Esophagus muscularis mucosa (tissue), 4 donors: ENCODE data around the gene MYRF. TPM values are rescaled to one million over a fixed set of nuclear protein-coding genes. Genes with fewer than 3 reads are reported as not detected.
A peak's percentile ranks its signal among the peaks of the same experiment; 100 is the strongest.

Experiments
- DNase-seq: peaks from one replicate; pipeline ENCODE4 v3.0.0-alpha.2; 2017; ENCODE audit errors: extremely low spot score
- H3K27ac ChIP-seq, 4 donors: fragments of 200-600 bp; sonication (generic); replicated peaks in 1 of 4; 1 replicate in 3 of 4; 2 replicates in 1 of 4; pipeline ENCODE4 v1.5.1; 2016 to 2019; ENCODE audit warnings: mild to moderate bottlenecking in 1 of 4
- H3K27me3 ChIP-seq, 4 donors: fragments of 200-600 bp; sonication (generic); one replicate each; pipeline versions ENCODE4 v1.5.1 to v1.6.0; 2016 to 2019
- H3K36me3 ChIP-seq, 4 donors: fragments of 200-600 bp; sonication (generic); one replicate each; pipeline ENCODE4 v1.5.1; 2016 to 2019
- H3K4me1 ChIP-seq, 4 donors: fragments of 200-600 bp; sonication (generic); one replicate each; pipeline ENCODE4 v1.5.1; 2016 to 2019
- H3K4me3 ChIP-seq, 4 donors: fragments of 200-600 bp; sonication (generic); 1 replicate in 2 of 4; 2 replicates in 2 of 4; pipeline ENCODE4 v1.5.1; 2016 to 2019; ENCODE audit warnings: mild to moderate bottlenecking in 4 of 4, moderate library complexity in 1 of 4
- H3K9me3 ChIP-seq, 4 donors: fragments of 200-600 bp; sonication (generic); 1 replicate in 3 of 4; 2 replicates in 1 of 4; pipeline ENCODE4 v1.5.1; 2016 to 2019
- EP300 ChIP-seq: sonication (generic); formaldehyde crosslinking; IDR thresholded peaks from one replicate; pipeline ENCODE4 v1.6.1; 2017; ENCODE audit warnings: antibody characterized with exemption
- POLR2A ChIP-seq: fragments of 450-650 bp; IDR thresholded peaks from one replicate; pipeline ENCODE4 v1.6.1; 2017; ENCODE audit warnings: antibody characterized with exemption, moderate library complexity, mild to moderate bottlenecking, low read depth
- POLR2AphosphoS5 ChIP-seq, 2 donors: sonication (generic); formaldehyde crosslinking; IDR thresholded peaks; one replicate each; pipeline ENCODE4 v1.6.1; 2017; ENCODE audit warnings: antibody characterized with exemption in 2 of 2
- WGBS: methylation state at CpG from one replicate; pipeline ENCODE4 v1.1.5; 2018; 5-methylcytosine and 5-hydroxymethylcytosine counted together
- intact Hi-C: fragments of 100-400 bp; cut with DNase I; formaldehyde crosslinking; loops from one replicate; pipeline ENCODE4 v1.15.1; 2023
- total RNA-seq, 4 donors: library from RNA; depleted of rRNA; stranded (reverse); fragments of >200 nt; gene quantifications; one replicate each; pipeline versions ENCODE4 v1.1.0 to v1.2.1, GENCODE V29; 2016
- TF ChIP-seq, protein P1 (sequence below), 3 experiments: fragments of 200-600 bp in 2 of 3; fragments of 450-650 bp in 1 of 3; sonication (generic) in 2 of 3; IDR thresholded peaks; one replicate each; pipeline ENCODE4 v1.5.1; 2017 to 2019; ENCODE audit warnings: antibody characterized with exemption in 3 of 3, mild to moderate bottlenecking in 2 of 3, moderate library complexity in 1 of 3

Gene MYRF
- total RNA-seq, 4 donors from 2014 or later, result under 0.01 to 0.71 (median 0.40) TPM

DNA sequence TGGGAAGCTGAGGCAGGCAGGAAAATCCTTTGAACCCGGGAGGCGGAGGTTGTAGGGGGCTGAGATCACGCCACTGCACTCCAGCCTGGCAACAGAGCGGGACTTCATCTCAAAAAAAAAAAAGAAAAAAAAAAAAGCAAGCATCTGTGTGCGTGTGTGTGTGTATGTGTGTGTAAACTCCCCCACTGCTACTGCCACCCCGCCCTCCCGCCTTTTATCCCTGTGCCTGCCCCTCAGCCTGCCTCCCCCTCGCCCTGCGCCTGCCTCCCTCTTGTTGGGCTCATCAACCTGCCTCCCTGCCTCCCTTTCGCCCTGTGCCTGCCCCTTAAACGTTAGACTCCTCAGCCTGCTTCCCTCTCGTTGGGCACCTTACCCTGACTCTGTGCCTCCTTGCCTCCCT, 22.0 kb downstream of the MYRF start:
- WGBS, result 85% methylated on average over 12 of the region's 12 CpGs
- intact Hi-C loops, result no loop called here
- no peaks in the 10 kb centered on the region for H3K9me3 ChIP-seq
- no peak overlapping the region for H3K4me3 ChIP-seq
- peaks cover 9 to 19% (median 16%) of the 10 kb centered on the region in 4 donors for H3K4me1 ChIP-seq
- H3K27me3 ChIP-seq, result peaks cover 0 to 7% (median 0%) of the 10 kb centered on the region in 4 donors
- no peak overlapping the region for H3K27ac ChIP-seq
- no peaks in the 10 kb centered on the region for H3K36me3 ChIP-seq
- DNase-seq, result no peak
- TF ChIP-seq EP300, result no peak
- no peak for TF ChIP-seq POLR2A
- TF ChIP-seq POLR2AphosphoS5 (IDR thresholded peaks at IDR 0.05), result no peak
- TF ChIP-seq, protein P1, sequence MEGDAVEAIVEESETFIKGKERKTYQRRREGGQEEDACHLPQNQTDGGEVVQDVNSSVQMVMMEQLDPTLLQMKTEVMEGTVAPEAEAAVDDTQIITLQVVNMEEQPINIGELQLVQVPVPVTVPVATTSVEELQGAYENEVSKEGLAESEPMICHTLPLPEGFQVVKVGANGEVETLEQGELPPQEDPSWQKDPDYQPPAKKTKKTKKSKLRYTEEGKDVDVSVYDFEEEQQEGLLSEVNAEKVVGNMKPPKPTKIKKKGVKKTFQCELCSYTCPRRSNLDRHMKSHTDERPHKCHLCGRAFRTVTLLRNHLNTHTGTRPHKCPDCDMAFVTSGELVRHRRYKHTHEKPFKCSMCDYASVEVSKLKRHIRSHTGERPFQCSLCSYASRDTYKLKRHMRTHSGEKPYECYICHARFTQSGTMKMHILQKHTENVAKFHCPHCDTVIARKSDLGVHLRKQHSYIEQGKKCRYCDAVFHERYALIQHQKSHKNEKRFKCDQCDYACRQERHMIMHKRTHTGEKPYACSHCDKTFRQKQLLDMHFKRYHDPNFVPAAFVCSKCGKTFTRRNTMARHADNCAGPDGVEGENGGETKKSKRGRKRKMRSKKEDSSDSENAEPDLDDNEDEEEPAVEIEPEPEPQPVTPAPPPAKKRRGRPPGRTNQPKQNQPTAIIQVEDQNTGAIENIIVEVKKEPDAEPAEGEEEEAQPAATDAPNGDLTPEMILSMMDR (IDR thresholded peaks at IDR 0.05), result no peak

DNA sequence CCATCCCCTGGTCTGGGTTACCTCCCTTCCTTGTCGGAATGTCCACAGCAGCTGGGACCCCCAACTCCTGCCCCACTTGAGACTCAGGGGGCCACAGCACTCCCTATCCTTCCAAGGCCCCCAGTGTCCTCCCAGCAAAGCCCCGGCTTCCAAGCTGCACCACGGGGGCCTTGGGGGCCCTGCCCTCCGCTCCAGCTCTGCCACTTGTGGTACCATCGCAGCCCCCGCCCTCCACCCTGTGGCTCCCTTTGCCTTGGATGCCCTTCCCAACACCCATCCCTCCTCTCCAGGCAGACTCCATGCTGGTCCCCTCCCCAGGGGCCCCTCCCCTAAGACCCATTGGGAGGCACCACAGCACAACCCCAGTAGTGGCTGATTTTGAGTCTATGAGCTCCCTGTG, 22.7 kb downstream of the MYRF start:
- H3K27ac ChIP-seq, result no peak overlapping the region
- intact Hi-C loops, result no loop called here
- peaks cover 9 to 15% (median 13%) of the 10 kb centered on the region in 4 donors for H3K4me1 ChIP-seq
- peaks cover 0 to 7% (median 0%) of the 10 kb centered on the region in 4 donors for H3K27me3 ChIP-seq
- H3K4me3 ChIP-seq, result no peak overlapping the region
- TF ChIP-seq, protein P1 (IDR thresholded peaks at IDR 0.05), result no peak
- TF ChIP-seq EP300 (no peak), POLR2A (no peak), POLR2AphosphoS5 (IDR thresholded peaks at IDR 0.05) (no peak)
- no peak for DNase-seq
- no peaks in the 10 kb centered on the region for H3K9me3 ChIP-seq
- peaks cover 0 to 4% (median 0%) of the 10 kb centered on the region in 4 donors for H3K36me3 ChIP-seq
- WGBS, result 100% methylated on average over 6 of the region's 6 CpGs

DNA sequence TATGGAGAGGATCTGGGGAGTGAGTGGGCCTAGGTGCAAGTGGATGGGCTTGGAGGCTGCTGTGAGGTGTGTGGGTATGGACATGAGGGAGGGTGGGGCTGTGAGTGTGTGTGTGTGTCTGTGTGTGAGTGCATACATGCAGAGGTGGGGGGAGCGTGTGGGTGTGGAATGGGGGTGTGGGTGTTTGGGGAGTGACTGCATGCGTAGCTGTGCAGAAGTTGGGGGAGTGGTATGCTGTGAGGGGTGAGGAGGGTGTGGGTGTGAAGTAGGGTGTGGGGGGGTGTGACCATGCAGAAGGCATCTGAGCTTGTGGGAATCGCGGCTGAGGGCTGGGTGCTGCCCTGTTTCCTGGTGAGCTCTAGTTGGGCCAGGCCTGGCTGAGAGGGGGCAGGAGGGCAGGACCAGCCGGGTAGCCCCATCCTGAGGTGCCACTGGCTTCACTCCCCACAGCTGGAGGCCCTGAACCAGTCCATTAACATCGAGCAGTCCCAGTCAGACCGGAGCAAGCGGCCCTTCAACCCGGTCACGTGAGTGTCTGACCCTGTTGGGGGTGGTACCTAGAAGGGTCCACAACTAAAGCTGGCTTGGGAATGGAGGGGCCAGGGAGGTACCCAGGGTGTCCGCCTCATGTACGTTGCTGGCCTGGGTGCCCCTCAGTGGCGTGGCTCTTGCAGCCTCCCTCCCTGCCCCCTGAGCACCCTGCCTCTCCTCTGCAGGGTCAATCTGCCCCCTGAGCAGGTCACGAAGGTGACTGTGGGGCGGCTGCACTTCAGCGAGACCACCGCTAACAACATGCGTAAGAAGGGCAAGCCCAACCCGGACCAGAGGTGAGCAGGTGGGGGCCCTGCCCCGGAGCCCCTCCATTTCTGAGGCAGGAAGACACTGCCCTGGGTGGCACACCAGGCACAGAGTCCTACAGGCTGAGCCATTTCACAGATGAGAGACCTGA, 23.4 kb downstream of the MYRF start:
- no peak overlapping the region for H3K27ac ChIP-seq
- WGBS, result 73% methylated on average over 10 of the region's 20 CpGs

DNA sequence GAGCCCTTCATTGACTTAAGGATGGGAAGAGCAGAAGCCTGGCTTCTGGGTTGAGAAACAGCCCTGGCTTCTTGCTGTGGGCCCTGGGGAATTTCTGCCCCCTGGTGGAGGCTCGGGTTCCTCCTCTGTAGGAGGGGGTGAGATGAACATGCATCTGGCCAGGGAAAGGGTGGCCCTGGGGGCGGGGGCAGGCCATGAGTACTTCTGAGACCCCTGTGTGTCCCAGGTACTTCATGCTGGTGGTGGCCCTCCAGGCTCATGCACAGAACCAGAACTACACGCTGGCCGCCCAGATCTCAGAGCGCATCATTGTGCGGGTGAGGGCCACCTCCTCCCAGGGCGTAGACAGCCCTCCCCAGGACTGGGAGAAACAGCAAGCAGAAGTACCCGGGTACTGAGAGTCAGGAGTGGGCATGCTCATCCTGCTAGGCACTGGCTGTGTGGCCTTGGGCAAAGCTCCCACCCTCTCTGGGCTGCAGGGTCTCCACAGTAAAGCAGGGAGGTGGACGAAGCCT, 24.2 kb downstream of the MYRF start:
- no peak for TF ChIP-seq EP300
- TF ChIP-seq, protein P1 (IDR thresholded peaks at IDR 0.05), result peak; percentile 23 to 57 (median 41)
- Histone ChIP-seq H3K27me3 (peaks cover 0 to 7% (median 0%) of the 10 kb centered on the region in 4 donors), H3K4me3 (peak overlapping the region in 1 of 4 donors; percentile 36), H3K36me3 (peaks cover 0 to 4% (median 0%) of the 10 kb centered on the region in 4 donors), H3K27ac (no peak overlapping the region), H3K4me1 (peaks cover 9 to 15% (median 13%) of the 10 kb centered on the region in 4 donors), H3K9me3 (no peaks in the 10 kb centered on the region)
- 78% methylated on average over 7 of the region's 9 CpGs for WGBS
- intact Hi-C loops, result no loop called here
- DNase-seq, result no peak

More for the DNA sequence above, 23.4 kb downstream of the MYRF start:
- no peaks in the 10 kb centered on the region for H3K9me3 ChIP-seq
- intact Hi-C loops, result no loop called here
- TF ChIP-seq POLR2AphosphoS5 (IDR thresholded peaks at IDR 0.05), result no peak
- TF ChIP-seq, protein P1 (IDR thresholded peaks at IDR 0.05), result no peak
- TF ChIP-seq EP300, result no peak
- TF ChIP-seq POLR2A, result no peak
- H3K36me3 ChIP-seq, result peaks cover 0 to 4% (median 0%) of the 10 kb centered on the region in 4 donors
- peaks cover 0 to 7% (median 0%) of the 10 kb centered on the region in 4 donors for H3K27me3 ChIP-seq
- H3K4me3 ChIP-seq, result no peak overlapping the region
- no peak for DNase-seq
- peaks cover 9 to 15% (median 13%) of the 10 kb centered on the region in 4 donors for H3K4me1 ChIP-seq
